ENCODE data around the gene BAZ2A.

GRCh38 chr12:56644654-56645053 is 14.5 kb upstream of the BAZ2A start:
- TF ChIP-seq CTCF (IDR thresholded peaks at IDR 0.05) (no peak), POLR2AphosphoS5 (IDR thresholded peaks at IDR 0.05; ENCODE audit: low read depth, low read length) (no peak), REST (IDR thresholded peaks at IDR 0.05; ENCODE audit: insufficient read depth in 1 of 2, low read depth in 2 of 2, low read length in 1 of 2) (no peak), SIN3A (IDR thresholded peaks at IDR 0.05; ENCODE audit: borderline replicate concordance, insufficient read depth, low read depth, low read length) (no peak), TCF7L2 (IDR thresholded peaks at IDR 0.05; ENCODE audit: low read depth, low read length) (no peak)

All from Panc1 (cell line).